Natural killer cell (primary cell): ENCODE results near the gene DPP3. TPM values are rescaled to one million over a fixed set of nuclear protein-coding genes. Genes with fewer than 3 reads are reported as not detected.
A peak's percentile ranks its signal among the peaks of the same experiment; 100 is the strongest.
"Not testable (repeated sequence)": the region's sequence is repeated elsewhere in the genome, so short reads cannot be mapped to it uniquely, and the experiment has no call there.

Experiments used
- ATAC-seq, 3 donors: fragments of 150-1000 bp in 2 of 3; fragments of 200-7000 bp in 1 of 3; cut with Tn5 transposase; 1 replicate in 1 of 3; 2 replicates in 2 of 3; pipeline ENCODE4 v1.10.0; 2021; ENCODE audit warnings: mild to moderate bottlenecking in 2 of 3, moderate library complexity in 2 of 3
- DNase-seq, 2 donors: peaks; one replicate each; pipeline versions ENCODE4 v3.0.0 to v3.0.0-alpha.2; 2013 to 2021; ENCODE audit warnings: mixed read lengths in 1 of 2
- H3K27ac ChIP-seq: one replicate; pipeline ENCODE4 v1.5.1; 2013; ENCODE audit warnings: mild to moderate bottlenecking, low read length
- H3K27me3 ChIP-seq: one replicate; pipeline ENCODE4 v1.6.1; 2013; ENCODE audit warnings: low read length; ENCODE audit not compliant: control insufficient read depth, insufficient read depth
- H3K36me3 ChIP-seq: one replicate; pipeline ENCODE4 v1.6.1; 2013; ENCODE audit warnings: low read length; ENCODE audit not compliant: control insufficient read depth, insufficient read depth
- H3K4me1 ChIP-seq: one replicate; pipeline ENCODE4 v1.6.1; 2013; ENCODE audit warnings: low read length; ENCODE audit not compliant: control insufficient read depth, insufficient read depth
- H3K4me3 ChIP-seq: one replicate; pipeline ENCODE4 v1.5.1; 2013; ENCODE audit warnings: low read length
- H3K9me3 ChIP-seq: one replicate; pipeline ENCODE4 v1.6.1; 2013; ENCODE audit warnings: low read length; ENCODE audit not compliant: control insufficient read depth, insufficient read depth
- H3K27ac Mint-ChIP-seq, 2 donors: one replicate each; pipeline ENCODE4 v1.8.0; 2022; ENCODE audit warnings: mild to moderate bottlenecking in 2 of 2, mixed read lengths in 2 of 2, moderate library complexity in 1 of 2
- H3K27me3 Mint-ChIP-seq, 2 donors: one replicate each; pipeline ENCODE4 v1.8.0; 2022; ENCODE audit warnings: low read depth in 2 of 2, mixed read lengths in 2 of 2
- H3K36me3 Mint-ChIP-seq: one replicate; pipeline ENCODE4 v1.8.0; 2022; ENCODE audit warnings: mixed read lengths
- H3K4me1 Mint-ChIP-seq, 2 donors: one replicate each; pipeline ENCODE4 v1.8.0; 2022; ENCODE audit warnings: mixed read lengths in 2 of 2
- H3K4me3 Mint-ChIP-seq: one replicate; pipeline ENCODE4 v1.8.0; 2022; ENCODE audit warnings: mild to moderate bottlenecking, moderate library complexity, mixed read lengths
- H3K9me3 Mint-ChIP-seq, 2 donors: one replicate each; pipeline ENCODE4 v1.8.0; 2022; ENCODE audit warnings: mixed read lengths in 2 of 2
- CTCF ChIP-seq: fragments of 200-600 bp; IDR thresholded peaks from one replicate; pipeline ENCODE4 v1.8.0; 2022; ENCODE audit warnings: antibody characterized with exemption
- WGBS: methylation state at CpG from one replicate; pipeline ENCODE4 v1.1.7; 2013; ENCODE audit warnings: missing lambda C conversion rate; ENCODE audit not compliant: insufficient coverage; 5-methylcytosine and 5-hydroxymethylcytosine counted together
- intact Hi-C: fragments of 100-400 bp; cut with micrococcal nuclease; formaldehyde crosslinking; loops from one replicate; pipeline ENCODE4 v1.14.2; 2022
- total RNA-seq, 4 donors: library from RNA; stranded (reverse); fragments of 120-200 nt in 1 of 4; gene quantifications; one replicate each; pipeline versions ENCODE4 v1.2.3 to v1.2.4, GENCODE V29; 2013 to 2022

The DPP3 gene
- total RNA-seq, 3 donors from 2014 or later (not counting 1 experiment from before 2014, with no cell fraction given), result 37.4 to 42.9 (median 38.6) TPM

DNA sequence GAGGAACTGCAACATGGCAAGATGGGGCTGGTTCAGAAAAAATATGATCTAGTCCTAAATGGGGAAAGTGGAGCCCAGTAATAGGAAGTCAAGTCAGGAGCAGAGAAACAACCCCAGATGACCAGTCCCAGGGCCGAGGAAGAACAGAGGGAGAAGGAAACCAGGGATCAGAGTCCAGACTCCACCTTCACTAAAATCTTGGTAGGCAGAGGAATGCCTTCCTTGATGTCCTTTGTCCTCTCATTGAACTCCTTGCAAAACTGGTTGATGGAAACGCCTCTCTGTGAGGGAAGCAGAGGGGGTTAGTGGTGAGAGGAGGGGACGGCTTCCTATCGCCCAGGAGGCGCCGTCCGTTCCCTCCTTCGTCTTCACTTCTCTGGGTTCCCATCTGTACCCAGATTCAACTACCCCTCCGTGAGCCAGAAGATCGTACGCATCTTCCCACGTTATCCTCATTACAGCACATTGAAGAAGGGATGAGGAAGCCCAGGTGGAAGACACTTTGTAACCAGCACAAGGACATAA lies 42.2 kb upstream of the DPP3 start:
- H3K4me1 Mint-ChIP-seq, result peaks cover 16 to 17% of the 10 kb centered on the region in 2 donors
- TF ChIP-seq CTCF, result no peak

DNA sequence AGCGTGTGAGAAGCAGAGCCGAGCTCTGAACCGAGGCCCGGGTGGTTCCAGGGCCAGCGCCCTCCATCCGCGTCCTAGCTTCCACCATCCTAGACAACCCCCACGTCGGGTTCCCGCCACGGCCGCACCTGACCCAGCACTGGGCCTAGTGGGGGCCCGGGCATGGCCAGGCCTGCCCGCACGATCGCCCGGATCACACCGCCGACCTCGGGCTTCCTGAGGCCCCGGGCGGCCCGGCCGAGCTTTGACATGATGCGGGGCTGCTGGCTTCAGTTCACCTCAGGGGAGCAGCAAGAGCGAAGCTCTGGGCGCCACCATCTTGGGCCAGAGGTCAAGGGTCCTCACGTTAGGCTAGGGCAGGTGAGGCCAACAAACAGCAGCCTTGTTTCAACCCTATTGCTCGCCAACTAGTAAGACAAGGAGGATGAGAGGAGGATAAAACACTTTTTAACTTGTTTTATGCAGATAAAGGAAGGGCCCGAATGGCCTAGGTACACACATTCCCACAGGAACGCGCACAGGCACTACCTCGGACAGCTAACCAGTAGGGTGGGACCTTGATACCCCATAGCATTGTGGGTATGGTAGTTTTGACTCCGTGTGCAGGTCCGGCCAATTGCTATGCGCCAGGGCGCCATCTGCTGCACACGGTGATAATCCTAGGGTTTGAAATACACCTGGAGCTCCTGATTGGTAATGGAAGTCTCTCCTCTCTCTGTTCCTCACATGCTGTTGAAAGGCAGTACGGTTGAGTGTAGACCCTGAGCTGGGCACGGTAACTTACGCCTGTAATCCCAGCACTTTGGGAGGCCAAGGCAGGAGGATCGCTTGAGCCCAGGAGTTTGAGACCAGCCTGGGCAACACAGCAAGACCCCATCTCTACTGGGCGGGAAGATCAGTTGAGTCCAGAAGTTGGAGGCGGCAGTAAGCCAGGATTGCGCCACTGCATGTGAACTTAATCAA lies 41.4 kb upstream of the DPP3 start, which contains the start of gene MRPL11:
MRPL11 (minus strand) TSS at position 345 of the 963 bp plus-strand sequence; CDS start at position 251, 94 bp downstream.
- peaks cover 16 to 17% of the 10 kb centered on the region in 2 donors for H3K4me1 Mint-ChIP-seq
- H3K9me3 ChIP-seq, result peaks cover 5% of the 10 kb centered on the region
- H3K36me3 Mint-ChIP-seq, result no peaks in the 10 kb centered on the region
- ATAC-seq (peak; percentile 97 to 100 (median 98)), DNase-seq (peak; percentile 84 to 96)
- peak; percentile 75 for TF ChIP-seq CTCF
- peaks cover 10% of the 10 kb centered on the region for H3K4me1 ChIP-seq
- H3K36me3 ChIP-seq, result peaks cover 14% of the 10 kb centered on the region
- H3K27me3 Mint-ChIP-seq, result peaks cover 0 to 11% of the 10 kb centered on the region in 2 donors
- peak within 1 kb of the TSS; percentile 87 for H3K4me3 Mint-ChIP-seq
- H3K27ac Mint-ChIP-seq, result peak within 1 kb of the TSS; percentile 89 to 95
- intact Hi-C loops, result loop anchor here (1.0 to 2.0 kb wide), 2 partner anchors 30 to 42 kb away; partner anchors contain the start of gene DPP3
- WGBS, result 8% methylated on average over 45 of the region's 45 CpGs
- peak within 1 kb of the TSS; percentile 64 for H3K4me3 ChIP-seq
- H3K27ac ChIP-seq, result peak within 1 kb of the TSS; percentile 89
- no peaks in the 10 kb centered on the region for H3K27me3 ChIP-seq
- H3K9me3 Mint-ChIP-seq, result peaks cover 0 to 2% of the 10 kb centered on the region in 2 donors

More for the DNA sequence above, 42.2 kb upstream of the DPP3 start:
- peak overlapping the region; percentile 89 to 95 for H3K27ac Mint-ChIP-seq
- H3K27me3 Mint-ChIP-seq, result peaks cover 0 to 6% of the 10 kb centered on the region in 2 donors
- H3K27me3 ChIP-seq, result no peaks in the 10 kb centered on the region
- no peak for ATAC-seq
- no peaks in the 10 kb centered on the region for H3K9me3 Mint-ChIP-seq
- peak overlapping the region; percentile 89 for H3K27ac ChIP-seq
- H3K4me3 Mint-ChIP-seq, result peak overlapping the region; percentile 87
- H3K9me3 ChIP-seq, result peaks cover under 1% of the 10 kb centered on the region
- intact Hi-C loops, result loop anchor here (1.0 to 2.0 kb wide), 2 partner anchors 29 to 42 kb away; partner anchors contain the start of gene DPP3
- DNase-seq, result no peak
- no peaks in the 10 kb centered on the region for H3K36me3 Mint-ChIP-seq
- peaks cover 10% of the 10 kb centered on the region for H3K4me1 ChIP-seq
- peaks cover 14% of the 10 kb centered on the region for H3K36me3 ChIP-seq
- WGBS, result 7% methylated on average over 10 of the region's 12 CpGs
- peak overlapping the region; percentile 64 for H3K4me3 ChIP-seq

- H3K27ac ChIP-seq, H3K9me3 Mint-ChIP-seq, H3K27ac Mint-ChIP-seq, H3K4me1 ChIP-seq, intact Hi-C loops, H3K27me3 ChIP-seq, ATAC-seq, DNase-seq, H3K4me3 Mint-ChIP-seq, H3K36me3 Mint-ChIP-seq, H3K4me3 ChIP-seq, H3K9me3 ChIP-seq: not testable (repeated sequence)
- 89% methylated on average over 29 of the region's 29 CpGs for WGBS
- H3K27me3 Mint-ChIP-seq, result peaks cover 0 to 13% of the 10 kb centered on the region in 2 donors
- H3K36me3 ChIP-seq, result peaks cover 14% of the 10 kb centered on the region
- H3K4me1 Mint-ChIP-seq, result peaks cover 16 to 17% of the 10 kb centered on the region in 2 donors
These were observed 39.9 kb upstream of the DPP3 start for GRCh38 chr11:66440101-66440939.

DNA sequence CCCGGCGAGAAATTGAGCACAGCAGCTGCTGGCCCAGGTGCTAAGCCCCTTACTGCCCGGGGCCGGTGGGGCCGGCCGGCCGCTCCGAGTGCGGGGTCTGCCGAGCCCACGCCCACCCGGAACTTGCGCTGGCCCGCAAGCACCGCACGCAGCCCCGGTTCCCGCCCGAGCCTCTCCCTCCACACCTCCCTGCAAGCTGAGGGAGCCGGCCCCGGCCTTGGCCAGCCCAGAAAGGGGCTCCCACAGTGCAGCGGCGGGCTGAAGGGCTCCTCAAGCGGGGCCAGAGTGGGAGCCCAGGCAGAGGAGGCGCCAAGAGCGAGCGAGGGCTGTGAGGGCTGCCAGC lies 39.3 kb upstream of the DPP3 start:
- DNase-seq, H3K27ac Mint-ChIP-seq, H3K9me3 Mint-ChIP-seq, H3K27ac ChIP-seq, H3K9me3 ChIP-seq, H3K36me3 Mint-ChIP-seq, ATAC-seq, H3K4me3 Mint-ChIP-seq, H3K27me3 ChIP-seq, H3K4me3 ChIP-seq, intact Hi-C loops, H3K4me1 ChIP-seq: not testable (repeated sequence)
- peaks cover 16 to 17% of the 10 kb centered on the region in 2 donors for H3K4me1 Mint-ChIP-seq
- peaks cover 11% of the 10 kb centered on the region for H3K36me3 ChIP-seq
- whole genome bisulfite sequencing, result 94% methylated on average over 27 of the region's 27 CpGs
- peaks cover 0 to 16% of the 10 kb centered on the region in 2 donors for H3K27me3 Mint-ChIP-seq
